Thyroid gland (tissue), 4 donors: ENCODE measurements around the gene DIP2B. TPM values are rescaled to one million over a fixed set of nuclear protein-coding genes. Genes with fewer than 3 reads are reported as not detected.
A peak's percentile ranks its signal among the peaks of the same experiment; 100 is the strongest.

Source experiments
- DNase-seq, 2 donors: peaks; one replicate each; pipeline ENCODE4 v3.0.0-alpha.2; 2019
- H3K27ac ChIP-seq, 3 donors: fragments of 200-600 bp; sonication (generic); 1 replicate in 2 of 3; 2 replicates in 1 of 3; pipeline ENCODE4 v1.5.1; 2016 to 2019; ENCODE audit warnings: mild to moderate bottlenecking in 1 of 3, moderate library complexity in 1 of 3
- H3K27me3 ChIP-seq: fragments of 200-600 bp; sonication (generic); one replicate; pipeline ENCODE4 v1.5.1; 2019
- H3K36me3 ChIP-seq, 2 donors: fragments of 200-600 bp; sonication (generic); one replicate each; pipeline ENCODE4 v1.5.1; 2016 to 2019
- H3K4me1 ChIP-seq, 2 donors: fragments of 200-600 bp; sonication (generic); one replicate each; pipeline ENCODE4 v1.5.1; 2017 to 2019
- H3K4me3 ChIP-seq, 3 donors: fragments of 200-600 bp; sonication (generic); replicated peaks in 1 of 3; 1 replicate in 2 of 3; 2 replicates in 1 of 3; pipeline ENCODE4 v1.5.1; 2016; ENCODE audit warnings: mild to moderate bottlenecking in 1 of 3
- H3K9me3 ChIP-seq: fragments of 200-600 bp; sonication (generic); one replicate; pipeline ENCODE4 v1.5.1; 2017
- CTCF ChIP-seq, 6 experiments: fragments of 200-600 bp in 3 of 6; fragments of 450-650 bp in 3 of 6; sonication (generic) in 3 of 6; IDR thresholded peaks; one replicate each; pipeline ENCODE4 v1.5.1; 2016 to 2019; ENCODE audit warnings: antibody characterized with exemption in 6 of 6, mild to moderate bottlenecking in 2 of 6, inconsistent platforms in 1 of 6, moderate library complexity in 1 of 6
- POLR2A ChIP-seq, 2 donors: fragments of 450-650 bp; IDR thresholded peaks; one replicate each; pipeline ENCODE4 v1.6.1; 2017; ENCODE audit warnings: antibody characterized with exemption in 2 of 2, mild to moderate bottlenecking in 2 of 2, moderate library complexity in 1 of 2
- WGBS, 2 donors: methylation state at CpG; one replicate each; pipeline ENCODE4 v1.1.5; 2017; 5-methylcytosine and 5-hydroxymethylcytosine counted together
- intact Hi-C: fragments of 100-400 bp; cut with DNase I; formaldehyde crosslinking; loops from one replicate; pipeline ENCODE4 v1.15.1; 2023
- total RNA-seq, 4 donors: library from RNA; depleted of rRNA; stranded (reverse); fragments of >200 nt; gene quantifications; one replicate each; pipeline ENCODE4 v1.2.3, GENCODE V29; 2016

DIP2B gene
- total RNA-seq, 4 donors from 2014 or later: 27.7 to 45.7 (median 32.4) TPM

DNA sequence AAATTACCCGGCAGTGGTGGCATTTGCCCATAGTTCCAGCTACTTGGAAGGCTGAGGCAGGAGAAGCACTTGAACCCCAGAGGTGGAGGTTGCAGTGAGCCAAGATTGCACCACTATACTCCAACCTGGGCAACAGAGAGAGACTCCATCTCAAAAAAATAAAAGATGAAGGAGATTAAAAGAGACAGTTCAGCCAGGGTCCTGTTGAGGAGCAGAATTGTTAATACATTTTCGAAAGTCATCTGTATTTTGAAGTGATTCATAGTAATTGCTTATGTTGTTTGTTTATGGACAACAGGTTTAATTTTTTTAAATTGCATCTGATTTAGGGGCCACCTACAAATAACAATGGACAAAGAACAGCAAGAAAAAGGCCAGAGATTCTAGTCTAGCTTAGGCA is 112.9 kb downstream of the DIP2B start:
- Histone ChIP-seq H3K27ac (no peak overlapping the region), H3K36me3 (no peaks in the 10 kb centered on the region), H3K9me3 (no peaks in the 10 kb centered on the region), H3K4me3 (no peak overlapping the region), H3K4me1 (peaks cover 30 to 38% of the 10 kb centered on the region in 2 donors), H3K27me3 (no peaks in the 10 kb centered on the region)
- no peak for DNase-seq
- intact Hi-C loops: no loop called here
- WGBS, 2 donors: 45 to 57% methylated on average over 2 of the region's 2 CpGs
- TF ChIP-seq CTCF (IDR thresholded peaks at IDR 0.05): no peak
- TF ChIP-seq POLR2A (IDR thresholded peaks at IDR 0.05): no peak

GRCh38 chr12:50618864-50619609 is 114.3 kb downstream of the DIP2B start:
- Histone ChIP-seq H3K27me3 (no peaks in the 10 kb centered on the region), H3K36me3 (no peaks in the 10 kb centered on the region), H3K4me3 (no peak overlapping the region), H3K27ac (no peak overlapping the region), H3K9me3 (no peaks in the 10 kb centered on the region), H3K4me1 (peaks cover 30 to 38% of the 10 kb centered on the region in 2 donors)
- 85 to 87% methylated on average over 7 of the region's 7 CpGs for WGBS, 2 donors
- intact Hi-C loops: no loop called here
- TF ChIP-seq CTCF (IDR thresholded peaks at IDR 0.05) (no peak), POLR2A (IDR thresholded peaks at IDR 0.05) (no peak)
- no peak for DNase-seq

GRCh38 chr12:50619610-50619958 is 114.8 kb downstream of the DIP2B start:
- H3K9me3 ChIP-seq: no peaks in the 10 kb centered on the region
- H3K27ac ChIP-seq: no peak overlapping the region
- H3K36me3 ChIP-seq: no peaks in the 10 kb centered on the region
- intact Hi-C loops: no loop called here
- 95% methylated on average over 2 of the region's 2 CpGs for WGBS, 2 donors
- no peak for DNase-seq
- TF ChIP-seq POLR2A (IDR thresholded peaks at IDR 0.05) (no peak), CTCF (IDR thresholded peaks at IDR 0.05) (no peak)
- H3K4me1 ChIP-seq: peaks cover 30 to 38% of the 10 kb centered on the region in 2 donors
- H3K4me3 ChIP-seq: no peak overlapping the region
- no peaks in the 10 kb centered on the region for H3K27me3 ChIP-seq

- no peak overlapping the region for H3K4me3 ChIP-seq
- H3K27ac ChIP-seq: peak overlapping the region in 1 of 3 donors; percentile 11
- TF ChIP-seq POLR2A (IDR thresholded peaks at IDR 0.05) (no peak), CTCF (IDR thresholded peaks at IDR 0.05) (no peak)
- WGBS, 2 donors: 23 to 44% methylated on average over 9 of the region's 9 CpGs
- intact Hi-C loops: no loop called here
- H3K36me3 ChIP-seq: no peaks in the 10 kb centered on the region
- DNase-seq: peak; percentile 43 to 59
- no peaks in the 10 kb centered on the region for H3K9me3 ChIP-seq
- H3K27me3 ChIP-seq: no peaks in the 10 kb centered on the region
- H3K4me1 ChIP-seq: peaks cover 30 to 38% of the 10 kb centered on the region in 2 donors
Measured at GRCh38 chr12:50620109-50620977, 115.6 kb downstream of the DIP2B start.

DNA sequence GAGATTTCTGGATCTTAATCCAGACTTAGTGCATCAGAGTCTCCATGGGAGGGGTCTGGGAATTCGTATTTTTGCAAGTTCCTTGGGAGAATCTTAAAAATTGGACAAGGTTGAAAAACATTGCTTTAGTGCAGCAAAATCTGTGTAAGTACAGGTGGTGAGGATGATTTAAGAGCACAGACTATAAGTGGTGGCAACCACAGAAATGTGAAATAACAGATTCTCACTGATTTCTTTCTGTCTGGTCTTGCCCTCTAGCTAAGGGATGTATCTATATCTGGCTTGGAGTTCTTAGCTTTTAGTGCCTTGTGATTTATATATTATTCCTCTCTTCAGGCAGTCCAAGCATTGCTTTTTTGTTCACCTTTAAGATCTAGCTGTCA is 116.2 kb downstream of the DIP2B start:
- H3K9me3 ChIP-seq: no peaks in the 10 kb centered on the region
- no peak for DNase-seq
- WGBS, 2 donors: 72 to 93% methylated on average over 1 of the region's 1 CpG
- intact Hi-C loops: no loop called here
- no peaks in the 10 kb centered on the region for H3K36me3 ChIP-seq
- H3K4me1 ChIP-seq: peaks cover 30 to 38% of the 10 kb centered on the region in 2 donors
- H3K27ac ChIP-seq: peak overlapping the region in 1 of 3 donors; percentile 44
- no peaks in the 10 kb centered on the region for H3K27me3 ChIP-seq
- H3K4me3 ChIP-seq: no peak overlapping the region
- TF ChIP-seq CTCF (IDR thresholded peaks at IDR 0.05): no peak
- TF ChIP-seq POLR2A (IDR thresholded peaks at IDR 0.05): no peak
